HepG2 (cell line): ENCODE measurements around the gene BPIFB2. TPM values are rescaled to one million over a fixed set of nuclear protein-coding genes. Genes with fewer than 3 reads are reported as not detected.

Experiments used
- ARID2 ChIP-seq: sonication (generic); formaldehyde crosslinking; IDR thresholded peaks from 2 replicates; pipeline ENCODE4 v1.8.1; 2022; ENCODE audit warnings: mild to moderate bottlenecking, missing genetic modification reagents, borderline replicate concordance
- ASH2L ChIP-seq: fragments of 300-600, 200-600 bp; sonication (generic); IDR thresholded peaks from 2 replicates; pipeline ENCODE4 v1.7.0; 2017; ENCODE audit warnings: low read depth, mild to moderate bottlenecking, moderate library complexity, mixed read lengths, low read length; ENCODE audit not compliant: insufficient read length
- BRD4 ChIP-seq: sonication (generic); formaldehyde crosslinking; IDR thresholded peaks from 2 replicates; pipeline ENCODE4 v1.4.0; 2020; ENCODE audit warnings: missing genetic modification reagents
- DMTF1 ChIP-seq: sonication (generic); formaldehyde crosslinking; IDR thresholded peaks from 2 replicates; pipeline ENCODE4 v1.4.0; 2020; ENCODE audit warnings: mild to moderate bottlenecking, missing genetic modification reagents
- EZH2 ChIP-seq: conservative IDR thresholded peaks from 2 replicates; pipeline ENCODE4 v1.6.1; 2012; ENCODE audit warnings: mild to moderate bottlenecking, low read depth, low read length, moderate library complexity
- FOXP4 ChIP-seq: sonication (generic); formaldehyde crosslinking; IDR thresholded peaks from 2 replicates; pipeline ENCODE4 v1.4.0; 2020; ENCODE audit warnings: missing genetic modification reagents
- MAFG ChIP-seq: sonication (generic); formaldehyde crosslinking; IDR thresholded peaks from 2 replicates; pipeline ENCODE4 v1.5.1; 2020; ENCODE audit warnings: mild to moderate bottlenecking, missing genetic modification reagents
- MATR3 ChIP-seq: sonication (generic); formaldehyde crosslinking; IDR thresholded peaks from 2 replicates; pipeline ENCODE4 v1.4.0; 2020; ENCODE audit warnings: missing genetic modification reagents
- RBFOX2 ChIP-seq: fragments of 200-400 bp; formaldehyde crosslinking; IDR thresholded peaks from 2 replicates; pipeline ENCODE4 v1.6.1; 2017; ENCODE audit warnings: low read depth, mild to moderate bottlenecking, low read length
- SNAPC2 ChIP-seq: sonication (generic); formaldehyde crosslinking; IDR thresholded peaks from 2 replicates; pipeline ENCODE4 v1.8.1; 2022; ENCODE audit warnings: mild to moderate bottlenecking, missing genetic modification reagents
- ZIK1 ChIP-seq: sonication (generic); formaldehyde crosslinking; IDR thresholded peaks from 2 replicates; pipeline ENCODE4 v1.5.0; 2020; ENCODE audit warnings: mild to moderate bottlenecking, low read depth, missing genetic modification reagents, borderline replicate concordance
- ZMYM3 ChIP-seq: sonication (generic); formaldehyde crosslinking; IDR thresholded peaks from 2 replicates; pipeline ENCODE4 v1.5.1; 2020; ENCODE audit warnings: mild to moderate bottlenecking, missing genetic modification reagents
- ZNF230 ChIP-seq: sonication (generic); formaldehyde crosslinking; IDR thresholded peaks from 2 replicates; pipeline ENCODE4 v1.4.0; 2020; ENCODE audit warnings: mild to moderate bottlenecking, missing genetic modification reagents
- ZNF260 ChIP-seq: sonication (generic); formaldehyde crosslinking; IDR thresholded peaks from 2 replicates; pipeline ENCODE4 v1.4.0; 2020; ENCODE audit warnings: missing genetic modification reagents, low read depth, mild to moderate bottlenecking, borderline replicate concordance
- ZNF280B ChIP-seq: sonication (generic); formaldehyde crosslinking; IDR thresholded peaks from 2 replicates; pipeline ENCODE4 v1.5.0; 2020; ENCODE audit warnings: missing genetic modification reagents, mild to moderate bottlenecking, borderline replicate concordance
- ZNF567 ChIP-seq: sonication (generic); formaldehyde crosslinking; IDR thresholded peaks from 2 replicates; pipeline ENCODE4 v1.8.1; 2023; ENCODE audit warnings: mild to moderate bottlenecking, missing genetic modification reagents, borderline replicate concordance
- ZNF597 ChIP-seq: sonication (generic); formaldehyde crosslinking; IDR thresholded peaks from 2 replicates; pipeline ENCODE4 v1.5.0; 2020; ENCODE audit warnings: missing genetic modification reagents
- ZNF792 ChIP-seq: IDR thresholded peaks from 2 replicates; pipeline ENCODE4 v1.6.1; 2016
- polyA plus RNA-seq, 8 experiments: library from polyadenylated mRNA; depleted of rRNA in 3 of 8; stranded (reverse) in 7 of 8; unstranded in 1 of 8; fragments of >200 nt; fragmentation: Illumina TruSeq in 4 of 8; extraction: Trizol in 4 of 8; gene quantifications; 2 replicates each; pipeline versions ENCODE4 v1.2.1 to v1.2.3, GENCODE V29; 2011 to 2016; ENCODE audit warnings: low read depth in 4 of 8, missing spikeins in 1 of 8, mixed read lengths in 1 of 8; ENCODE audit not compliant: insufficient read depth in 1 of 8
- total RNA-seq, 5 experiments: library from RNA; depleted of rRNA; stranded (reverse); fragments of >200 nt; fragmentation: Illumina TruSeq; extraction: Trizol; gene quantifications; 2 replicates each; pipeline ENCODE4 v1.2.3, GENCODE V29; 2016; ENCODE audit warnings: low read depth in 1 of 5
- TF ChIP-seq, protein P1 (sequence below): sonication (generic); formaldehyde crosslinking; IDR thresholded peaks from 2 replicates; pipeline ENCODE4 v1.4.0; 2020; ENCODE audit warnings: mild to moderate bottlenecking, missing genetic modification reagents

The BPIFB2 gene
- total and polyA plus RNA-seq, 2 of the 13 experiments (the other 11 are each of a cell fraction or from before 2014, with no cell fraction given), result 54.5 to 902 TPM

DNA sequence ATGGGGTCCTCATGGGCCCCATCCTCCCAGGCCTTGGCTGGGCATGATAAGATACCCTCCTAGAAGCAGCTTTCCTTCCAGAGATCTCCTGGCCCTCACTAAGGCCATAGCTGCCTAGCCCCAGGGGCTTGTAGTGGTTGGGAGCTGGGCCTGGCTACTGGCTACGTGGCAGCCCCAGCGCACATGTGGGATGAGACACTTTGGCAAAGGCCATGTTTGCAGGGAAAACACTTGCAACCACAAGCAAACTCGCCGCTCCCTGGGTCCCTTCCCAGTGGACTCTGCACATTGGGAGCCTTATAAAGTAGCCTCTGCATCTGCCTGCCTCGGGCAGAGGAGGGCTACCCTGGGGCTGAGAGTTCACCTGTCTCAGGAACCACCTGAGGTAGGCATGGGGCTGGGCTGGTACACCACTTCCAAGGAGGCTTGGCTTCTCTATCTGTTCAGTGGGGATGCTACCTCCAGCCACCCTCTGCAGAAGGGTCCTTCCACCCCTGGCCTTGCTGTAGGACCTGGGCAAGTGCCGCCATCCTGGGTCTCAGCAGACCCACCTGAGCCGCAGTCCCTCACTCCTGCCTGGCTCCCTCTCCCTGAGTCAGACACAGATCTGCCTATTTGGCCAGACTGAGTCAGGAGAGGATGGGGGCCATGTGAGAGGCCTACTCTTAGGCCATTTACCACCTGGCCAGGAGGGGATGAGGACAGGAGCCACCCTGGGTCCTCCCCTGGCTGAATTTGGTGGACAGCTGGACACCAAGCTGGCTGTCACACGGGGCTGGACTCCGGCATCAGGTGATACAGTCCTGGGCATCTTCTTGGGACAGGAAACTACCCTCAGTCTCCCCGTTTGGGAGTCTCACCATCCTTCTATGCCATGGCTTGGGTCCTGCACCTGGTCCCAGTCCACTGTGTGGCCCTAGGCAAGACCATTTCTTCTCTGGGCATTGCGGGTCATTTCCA is at the start of gene BPIFB2 (continued):
- TF ChIP-seq ZNF792 (CRISPR knock-in tag) (peak; percentile 98), MATR3 (CRISPR knock-in tag) (no peak), EZH2 (no peak), MAFG (CRISPR knock-in tag) (no peak), ZIK1 (CRISPR knock-in tag) (peak; percentile 96; the same call in 1 of the 2 replicates), BRD4 (peak; percentile 86), RBFOX2 (peak; percentile 77), ZNF230 (CRISPR knock-in tag) (peak; percentile 88; the same call in 1 of the 2 replicates), DMTF1 (CRISPR knock-in tag) (no peak), FOXP4 (peak; percentile 92), ARID2 (peak; percentile 95), ZNF597 (CRISPR knock-in tag) (no peak), ZNF567 (CRISPR knock-in tag) (peak; percentile 99), SNAPC2 (CRISPR knock-in tag) (peak; percentile 86), ZNF280B (CRISPR knock-in tag) (peak; percentile 81), ASH2L (peak; percentile 41), ZNF260 (peak; percentile 88; the same call in 1 of the 2 replicates), ZMYM3 (CRISPR knock-in tag) (no peak)
- TF ChIP-seq, protein P1, sequence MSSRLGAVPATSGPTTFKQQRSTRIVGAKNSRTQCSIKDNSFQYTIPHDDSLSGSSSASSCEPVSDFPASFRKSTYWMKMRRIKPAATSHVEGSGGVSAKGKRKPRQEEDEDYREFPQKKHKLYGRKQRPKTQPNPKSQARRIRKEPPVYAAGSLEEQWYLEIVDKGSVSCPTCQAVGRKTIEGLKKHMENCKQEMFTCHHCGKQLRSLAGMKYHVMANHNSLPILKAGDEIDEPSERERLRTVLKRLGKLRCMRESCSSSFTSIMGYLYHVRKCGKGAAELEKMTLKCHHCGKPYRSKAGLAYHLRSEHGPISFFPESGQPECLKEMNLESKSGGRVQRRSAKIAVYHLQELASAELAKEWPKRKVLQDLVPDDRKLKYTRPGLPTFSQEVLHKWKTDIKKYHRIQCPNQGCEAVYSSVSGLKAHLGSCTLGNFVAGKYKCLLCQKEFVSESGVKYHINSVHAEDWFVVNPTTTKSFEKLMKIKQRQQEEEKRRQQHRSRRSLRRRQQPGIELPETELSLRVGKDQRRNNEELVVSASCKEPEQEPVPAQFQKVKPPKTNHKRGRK (CRISPR knock-in tag), result peak; percentile 91; the same call in 1 of the 2 replicates
